Mesendoderm (in vitro differentiated cells): Measurements from ENCODE around the gene AOAH.

ENCODE experiments used
- DNase-seq: peaks from one replicate; pipeline ENCODE4 v3.0.0; 2013
- H2AK5ac ChIP-seq: 2 replicates; pipeline ENCODE4 v1.6.1; 2013; ENCODE audit warnings: low read length, inconsistent platforms
- H2BK120ac ChIP-seq: 2 replicates; pipeline ENCODE4 v1.6.1; 2013; ENCODE audit warnings: low read depth, mild to moderate bottlenecking, low read length, moderate library complexity, mixed read lengths
- H2BK15ac ChIP-seq: replicated peaks from 2 replicates; pipeline ENCODE4 v1.6.1; 2013; ENCODE audit warnings: low read depth, mild to moderate bottlenecking, moderate library complexity
- H2BK5ac ChIP-seq: 2 replicates; pipeline ENCODE4 v1.6.1; 2013; ENCODE audit warnings: low read length, inconsistent platforms
- H3K18ac ChIP-seq: 2 replicates; pipeline ENCODE4 v1.6.1; 2013; ENCODE audit warnings: mild to moderate bottlenecking, low read length, mixed read lengths
- H3K23ac ChIP-seq: one replicate; pipeline ENCODE4 v1.6.1; 2013; ENCODE audit warnings: low read length
- H3K27ac ChIP-seq: 2 replicates; pipeline ENCODE4 v1.5.1; 2013; ENCODE audit warnings: low read depth, mild to moderate bottlenecking, inconsistent platforms, low read length, moderate library complexity
- H3K27me3 ChIP-seq: 2 replicates; pipeline ENCODE4 v1.6.1; 2013; ENCODE audit warnings: low read length, control low read depth, mild to moderate bottlenecking, inconsistent platforms; ENCODE audit not compliant: insufficient read depth, poor library complexity
- H3K36me3 ChIP-seq: 2 replicates; pipeline ENCODE4 v1.6.1; 2013; ENCODE audit warnings: low read length, inconsistent platforms; ENCODE audit not compliant: control insufficient read depth, insufficient read depth
- H3K4ac ChIP-seq: one replicate; pipeline ENCODE4 v1.6.1; 2013; ENCODE audit warnings: low read depth, mild to moderate bottlenecking, low read length, moderate library complexity
- H3K4me1 ChIP-seq: 2 replicates; pipeline ENCODE4 v1.6.1; 2013; ENCODE audit warnings: low read depth, low read length, inconsistent platforms; ENCODE audit not compliant: control insufficient read depth
- H3K4me2 ChIP-seq: 2 replicates; pipeline ENCODE4 v1.6.1; 2013; ENCODE audit warnings: low read length
- H3K4me3 ChIP-seq: 2 replicates; pipeline ENCODE4 v1.5.1; 2013; ENCODE audit warnings: mild to moderate bottlenecking, low read length
- H3K56ac ChIP-seq: one replicate; pipeline ENCODE4 v1.6.1; 2013; ENCODE audit warnings: low read length
- H3K79me1 ChIP-seq: 2 replicates; pipeline ENCODE4 v1.6.1; 2013; ENCODE audit warnings: low read length, inconsistent platforms
- H3K79me2 ChIP-seq: 2 replicates; pipeline ENCODE4 v1.6.1; 2013; ENCODE audit warnings: mild to moderate bottlenecking, low read length; ENCODE audit not compliant: control insufficient read depth, insufficient read depth
- H3K9ac ChIP-seq: 2 replicates; pipeline ENCODE4 v1.6.1; 2013; ENCODE audit warnings: low read length, inconsistent platforms
- H4K5ac ChIP-seq: one replicate; pipeline ENCODE4 v1.6.1; 2013; ENCODE audit warnings: low read length
- H4K8ac ChIP-seq: one replicate; pipeline ENCODE4 v1.6.1; 2013; ENCODE audit warnings: low read depth, mild to moderate bottlenecking, control low read depth, low read length, moderate library complexity
- WGBS: extraction: QIAGEN DNeasy Blood & Tissue Kit; methylation state at CpG from one replicate; pipeline ENCODE4 v1.1.7; 2013; ENCODE audit warnings: low lambda C conversion rate, missing lambda C conversion rate; ENCODE audit not compliant: insufficient coverage; ENCODE audit errors: extremely low coverage; 5-methylcytosine and 5-hydroxymethylcytosine counted together

AOAH gene

DNA sequence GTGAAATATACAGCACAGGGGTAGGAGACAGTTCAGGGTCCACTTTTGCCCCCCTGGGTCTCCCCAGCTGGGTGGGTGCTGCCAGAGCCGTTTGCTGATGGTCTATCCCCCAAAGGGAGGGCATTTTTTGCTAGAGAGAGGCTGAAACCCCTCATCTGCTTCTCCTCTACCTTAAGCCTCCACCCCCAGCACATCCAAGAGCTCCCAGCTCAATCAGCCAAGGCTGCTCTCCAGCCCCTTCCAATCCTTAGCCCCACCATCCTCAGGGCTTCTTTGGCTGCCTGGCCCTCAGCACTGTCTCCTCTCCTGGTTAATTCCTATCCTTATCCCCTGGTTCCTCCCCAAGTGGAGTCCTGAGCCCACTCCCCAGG lies 153.1 kb downstream of the AOAH start:
- Histone ChIP-seq H3K4me2 (no peak overlapping the region), H3K36me3 (no peaks in the 10 kb centered on the region)

GRCh38 chr7:36570528-36571189 lies 153.6 kb downstream of the AOAH start:
- Histone ChIP-seq H3K18ac (no peak overlapping the region), H4K8ac (no peak overlapping the region), H2BK120ac (no peak overlapping the region), H3K27me3 (no peaks in the 10 kb centered on the region), H3K23ac (no peak overlapping the region), H2BK15ac (no peak overlapping the region), H3K79me2 (no peaks in the 10 kb centered on the region), H2BK5ac (no peak overlapping the region), H2AK5ac (no peak overlapping the region), H3K56ac (no peak overlapping the region), H3K36me3 (no peaks in the 10 kb centered on the region), H4K5ac (no peak overlapping the region), H3K4ac (no peak overlapping the region), H3K4me1 (no peaks in the 10 kb centered on the region), H3K27ac (no peak overlapping the region), H3K79me1 (no peaks in the 10 kb centered on the region), H3K9ac (no peak overlapping the region), H3K4me2 (no peak overlapping the region), H3K4me3 (no peak overlapping the region)
- no CpG with 5 or more reads among the region's 11 CpGs for WGBS
- no peak for DNase-seq

More for the DNA sequence above, 153.1 kb downstream of the AOAH start:
- Histone ChIP-seq H3K4me1 (no peaks in the 10 kb centered on the region), H4K8ac (no peak overlapping the region), H3K27me3 (no peaks in the 10 kb centered on the region), H3K56ac (no peak overlapping the region), H3K18ac (no peak overlapping the region), H4K5ac (no peak overlapping the region), H3K23ac (no peak overlapping the region), H3K9ac (no peak overlapping the region), H3K79me2 (no peaks in the 10 kb centered on the region), H3K4ac (no peak overlapping the region), H3K4me3 (no peak overlapping the region), H2BK15ac (no peak overlapping the region), H2AK5ac (no peak overlapping the region), H2BK120ac (no peak overlapping the region), H3K79me1 (no peaks in the 10 kb centered on the region), H3K27ac (no peak overlapping the region), H2BK5ac (no peak overlapping the region)
- DNase-seq: no peak
- WGBS: no CpG with 5 or more reads among the region's 1 CpG

GRCh38 chr7:36568452-36568849 lies 155.8 kb downstream of the AOAH start:
- no peak overlapping the region for H2BK15ac ChIP-seq
- H3K27me3 ChIP-seq: no peaks in the 10 kb centered on the region
- no peak overlapping the region for H4K5ac ChIP-seq
- H4K8ac ChIP-seq: no peak overlapping the region
- H3K4me2 ChIP-seq: no peak overlapping the region
- WGBS: no CpG with 5 or more reads among the region's 1 CpG
- no peak overlapping the region for H3K4me3 ChIP-seq
- H2BK120ac ChIP-seq: no peak overlapping the region
- DNase-seq: no peak
- no peak overlapping the region for H3K18ac ChIP-seq
- no peak overlapping the region for H3K27ac ChIP-seq
- H3K56ac ChIP-seq: no peak overlapping the region
- no peak overlapping the region for H2AK5ac ChIP-seq
- H3K4me1 ChIP-seq: no peaks in the 10 kb centered on the region
- H3K23ac ChIP-seq: no peak overlapping the region
- no peak overlapping the region for H3K9ac ChIP-seq
- H3K4ac ChIP-seq: no peak overlapping the region
- no peaks in the 10 kb centered on the region for H3K36me3 ChIP-seq
- no peak overlapping the region for H2BK5ac ChIP-seq
- H3K79me2 ChIP-seq: no peaks in the 10 kb centered on the region
- no peaks in the 10 kb centered on the region for H3K79me1 ChIP-seq

GRCh38 chr7:36567699-36568451 lies 156.4 kb downstream of the AOAH start:
- Histone ChIP-seq H3K56ac (no peak overlapping the region), H2BK120ac (no peak overlapping the region), H4K5ac (no peak overlapping the region), H3K4ac (no peak overlapping the region), H3K27ac (no peak overlapping the region), H3K27me3 (no peaks in the 10 kb centered on the region), H3K79me1 (no peaks in the 10 kb centered on the region), H3K23ac (no peak overlapping the region), H2AK5ac (no peak overlapping the region), H3K18ac (no peak overlapping the region), H3K79me2 (no peaks in the 10 kb centered on the region), H4K8ac (no peak overlapping the region), H3K4me3 (no peak overlapping the region), H3K9ac (no peak overlapping the region), H2BK15ac (no peak overlapping the region), H2BK5ac (no peak overlapping the region), H3K36me3 (no peaks in the 10 kb centered on the region), H3K4me1 (no peaks in the 10 kb centered on the region), H3K4me2 (no peak overlapping the region)
- no peak for DNase-seq
- WGBS: no CpG with 5 or more reads among the region's 7 CpGs

DNA sequence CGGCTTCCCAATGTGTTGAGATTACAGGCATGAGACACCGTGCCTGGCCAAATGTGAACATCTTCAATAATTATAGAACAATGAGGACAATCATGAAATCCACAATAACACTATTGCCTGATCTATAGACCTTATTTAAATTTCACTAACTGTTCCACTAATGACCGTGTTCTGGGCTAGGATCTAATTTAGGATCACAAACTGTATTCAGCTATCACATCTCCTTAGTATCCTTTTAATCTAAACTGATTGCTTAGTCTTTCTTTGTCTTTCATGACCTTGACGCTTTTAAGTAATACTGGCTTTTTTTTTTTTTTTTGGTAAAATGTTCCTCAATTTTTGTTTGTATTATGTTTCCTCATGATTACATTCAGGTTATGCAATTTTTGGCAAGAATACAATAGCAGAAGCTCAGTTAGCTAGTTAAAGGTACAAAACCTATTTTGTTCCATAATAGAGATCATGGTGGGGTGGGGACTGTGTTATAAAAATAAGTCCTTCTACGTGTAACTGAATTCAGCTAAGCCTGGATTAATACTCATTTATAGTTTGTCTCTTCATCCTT lies 158.4 kb downstream of the AOAH start:
- DNase-seq: no peak
- Histone ChIP-seq H4K5ac (no peak overlapping the region), H3K27me3 (no peaks in the 10 kb centered on the region), H2AK5ac (no peak overlapping the region), H3K18ac (no peak overlapping the region), H3K4me2 (no peak overlapping the region), H2BK5ac (no peak overlapping the region), H3K4me1 (no peaks in the 10 kb centered on the region), H3K27ac (no peak overlapping the region), H3K9ac (no peak overlapping the region), H3K4ac (no peak overlapping the region), H4K8ac (no peak overlapping the region), H3K79me2 (no peaks in the 10 kb centered on the region), H3K79me1 (no peaks in the 10 kb centered on the region), H3K56ac (no peak overlapping the region), H2BK15ac (no peak overlapping the region), H3K23ac (no peak overlapping the region), H2BK120ac (no peak overlapping the region), H3K36me3 (no peaks in the 10 kb centered on the region), H3K4me3 (no peak overlapping the region)
- WGBS: no CpG with 5 or more reads among the region's 5 CpGs
